BLaER1 treated with 17β-estradiol and CSF1 and Interleukin-3, amounts not matched to agents 10 nM and 100 nM (cell line): ENCODE results near the gene SHROOM3.

Experiments
- H3K27ac ChIP-seq, 11 experiments: shearing (Covaris generic); formaldehyde crosslinking; 2 replicates each; pipeline ENCODE4 v1.8.1; 2022
- H3K27me3 ChIP-seq, 11 experiments: shearing (Covaris generic); formaldehyde crosslinking; 2 replicates each; pipeline ENCODE4 v1.8.1; 2022
- H3K36me3 ChIP-seq, 11 experiments: shearing (Covaris generic); formaldehyde crosslinking; 2 replicates each; pipeline ENCODE4 v1.8.1; 2022
- H3K4me1 ChIP-seq, 10 experiments: shearing (Covaris generic); formaldehyde crosslinking; 2 replicates each; pipeline ENCODE4 v1.8.1; 2022
- H3K4me2 ChIP-seq, 11 experiments: shearing (Covaris generic); formaldehyde crosslinking; 2 replicates each; pipeline ENCODE4 v1.8.1; 2022
- H3K4me3 ChIP-seq, 10 experiments: shearing (Covaris generic); formaldehyde crosslinking; 2 replicates each; pipeline ENCODE4 v1.8.1; 2022
- H3K9ac ChIP-seq, 11 experiments: shearing (Covaris generic); formaldehyde crosslinking; 2 replicates each; pipeline ENCODE4 v1.8.1; 2022
- H3K9me3 ChIP-seq, 11 experiments: shearing (Covaris generic); formaldehyde crosslinking; replicated peaks in 1 of 11; 2 replicates each; pipeline ENCODE4 v1.8.1; 2022
- H4K20me1 ChIP-seq, 11 experiments: shearing (Covaris generic); formaldehyde crosslinking; 2 replicates each; pipeline ENCODE4 v1.8.1; 2022
- Cebpa-rat ChIP-seq, 11 experiments: shearing (Covaris generic); IDR thresholded peaks; 2 replicates each; pipeline ENCODE4 v1.8.1; 2022

SHROOM3 gene

GRCh38 chr4:76590798-76591281 is 155.8 kb downstream of the SHROOM3 start:
- H3K4me2 ChIP-seq, result 0 out of 22 replicates have a peak overlapping the region, but pooled peaks of 1 of the 11 experiments have one; percentile 2
- H3K27me3 ChIP-seq, result peaks cover 10 to 17% (median 15%) of the 10 kb centered on the region in 11 experiments
- no peak overlapping the region for H3K4me3 ChIP-seq
- H3K27ac ChIP-seq, result no peak overlapping the region
- H3K36me3 ChIP-seq, result no peaks in the 10 kb centered on the region
- no peaks in the 10 kb centered on the region for H4K20me1 ChIP-seq
- H3K9me3 ChIP-seq, result peaks cover 0 to 15% (median 0%) of the 10 kb centered on the region in 11 experiments; a peak in 4 of 22 replicates
- no peak for TF ChIP-seq Cebpa-rat (IDR thresholded peaks at IDR 0.05)
- peaks cover 0 to 31% (median 13%) of the 10 kb centered on the region in 10 experiments; a peak in 11 of 20 replicates for H3K4me1 ChIP-seq
- H3K9ac ChIP-seq, result no peak overlapping the region

DNA sequence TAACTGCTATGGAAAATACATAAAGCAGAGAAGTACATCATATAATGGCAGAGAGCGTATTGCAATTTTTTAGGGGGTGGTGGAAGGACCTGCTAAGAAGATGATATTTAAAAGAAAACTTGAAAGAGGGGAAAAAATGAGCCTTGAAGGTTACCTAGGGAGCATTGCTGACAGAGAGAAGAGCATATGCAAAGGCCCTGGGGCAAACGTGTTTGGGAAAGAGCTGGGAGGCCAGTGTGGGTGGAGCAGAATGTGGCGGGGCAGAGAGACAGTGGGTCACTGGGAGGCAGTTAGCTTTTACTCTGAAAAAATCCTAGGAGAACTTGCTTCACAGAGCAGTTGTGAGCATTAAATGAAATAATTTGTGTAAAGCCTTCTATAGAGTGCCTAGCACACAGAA is 157.0 kb downstream of the SHROOM3 start:
- peaks cover 0 to 15% (median 0%) of the 10 kb centered on the region in 11 experiments; a peak in 4 of 22 replicates for H3K9me3 ChIP-seq

GRCh38 chr4:76592460-76592859 is 157.4 kb downstream of the SHROOM3 start:
- no peak overlapping the region for H3K4me3 ChIP-seq

More for the DNA sequence above, 157.0 kb downstream of the SHROOM3 start:
- Histone ChIP-seq H3K9ac (no peak overlapping the region), H3K36me3 (no peaks in the 10 kb centered on the region), H4K20me1 (no peaks in the 10 kb centered on the region), H3K4me3 (no peak overlapping the region), H3K27me3 (peaks cover 0 to 5% (median 4%) of the 10 kb centered on the region in 11 experiments; a peak in 10 of 22 replicates), H3K27ac (no peak overlapping the region), H3K4me1 (peaks cover 0 to 35% (median 10%) of the 10 kb centered on the region in 10 experiments; a peak in 11 of 20 replicates), H3K4me2 (peak overlapping the region in 5 of 11 experiments; percentile 5 to 49 (median 42); a peak in 7 of 22 replicates)
- no peak for TF ChIP-seq Cebpa-rat (IDR thresholded peaks at IDR 0.05)

GRCh38 chr4:76594173-76594572 is 159.1 kb downstream of the SHROOM3 start:
- peaks cover 0 to 15% (median 0%) of the 10 kb centered on the region in 11 experiments; a peak in 4 of 22 replicates for H3K9me3 ChIP-seq
- H3K4me2 ChIP-seq, result no peak overlapping the region
- no peak for TF ChIP-seq Cebpa-rat (IDR thresholded peaks at IDR 0.05)
- H3K36me3 ChIP-seq, result no peaks in the 10 kb centered on the region
- no peak overlapping the region for H3K9ac ChIP-seq
- H3K27ac ChIP-seq, result no peak overlapping the region
- H3K4me1 ChIP-seq, result peaks cover 0 to 57% (median 31%) of the 10 kb centered on the region in 10 experiments; a peak in 17 of 20 replicates
- no peaks in the 10 kb centered on the region for H4K20me1 ChIP-seq
- H3K27me3 ChIP-seq, result no peaks in the 10 kb centered on the region
- H3K4me3 ChIP-seq, result no peak overlapping the region

More at GRCh38 chr4:76592460-76592859, 157.4 kb downstream of the SHROOM3 start:
- H3K4me2 ChIP-seq, result peak overlapping the region in 5 of 11 experiments; percentile 5 to 49 (median 42); a peak in 8 of 22 replicates
- H3K9ac ChIP-seq, result no peak overlapping the region
- 0 out of 22 replicates have a peak, but pooled peaks cover 0 to under 1% (median 0%) of the 10 kb centered on the region in 11 experiments for H3K27me3 ChIP-seq
- H3K9me3 ChIP-seq, result peaks cover 0 to 15% (median 0%) of the 10 kb centered on the region in 11 experiments; a peak in 4 of 22 replicates
- no peaks in the 10 kb centered on the region for H4K20me1 ChIP-seq
- peaks cover 0 to 40% (median 15%) of the 10 kb centered on the region in 10 experiments; a peak in 15 of 20 replicates for H3K4me1 ChIP-seq
- H3K36me3 ChIP-seq, result no peaks in the 10 kb centered on the region
- H3K27ac ChIP-seq, result no peak overlapping the region
- no peak for TF ChIP-seq Cebpa-rat (IDR thresholded peaks at IDR 0.05)

DNA sequence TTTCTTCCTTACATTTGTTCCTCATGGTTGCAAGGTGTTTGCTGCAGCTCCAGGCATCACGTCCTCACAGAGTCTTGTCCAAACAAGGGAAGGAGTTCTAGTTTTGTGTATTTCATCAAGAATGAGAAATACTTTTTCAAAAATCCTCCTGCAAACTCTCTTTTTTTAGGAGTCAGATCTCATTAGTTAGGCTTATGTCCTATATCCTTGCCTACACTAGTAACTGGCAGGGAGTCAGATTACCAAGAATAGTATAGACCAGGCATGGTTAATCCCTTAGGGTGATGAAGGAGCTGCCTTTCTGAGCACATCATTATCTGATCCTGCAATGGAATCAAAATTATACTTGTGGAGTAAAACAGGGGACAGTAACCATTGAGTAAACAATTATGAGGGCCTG is 160.4 kb downstream of the SHROOM3 start:
- H3K4me2 ChIP-seq, result no peak overlapping the region
- H3K36me3 ChIP-seq, result no peaks in the 10 kb centered on the region
- H3K9ac ChIP-seq, result no peak overlapping the region
- no peak for TF ChIP-seq Cebpa-rat (IDR thresholded peaks at IDR 0.05)
- no peak overlapping the region for H3K4me3 ChIP-seq
- peaks cover 0 to 15% (median 0%) of the 10 kb centered on the region in 11 experiments; a peak in 4 of 22 replicates for H3K9me3 ChIP-seq
- H3K27ac ChIP-seq, result no peak overlapping the region
- peaks cover 0 to 64% (median 40%) of the 10 kb centered on the region in 10 experiments; a peak in 19 of 20 replicates for H3K4me1 ChIP-seq
- no peaks in the 10 kb centered on the region for H3K27me3 ChIP-seq
- no peaks in the 10 kb centered on the region for H4K20me1 ChIP-seq

DNA sequence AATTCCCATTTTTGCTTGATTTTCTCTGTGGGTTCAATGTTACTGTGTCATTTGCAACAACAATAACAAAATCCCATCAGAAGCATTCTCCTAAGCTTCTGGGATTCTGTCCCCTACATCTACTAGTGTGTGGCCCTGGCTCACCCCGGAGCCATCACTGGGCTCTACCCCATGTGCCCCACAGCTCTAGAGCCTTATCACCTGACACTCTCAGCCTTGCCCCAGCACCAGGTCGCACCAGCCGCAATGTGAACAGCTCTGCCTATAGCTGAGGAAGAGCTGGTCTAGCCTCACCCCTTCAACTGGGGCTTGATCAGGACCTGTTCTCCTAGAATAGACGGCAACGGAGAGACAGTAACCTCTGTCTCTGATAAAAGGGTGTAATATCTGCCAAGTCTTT is 161.7 kb downstream of the SHROOM3 start:
- H3K4me2 ChIP-seq, result 0 out of 22 replicates have a peak overlapping the region, but pooled peaks of 3 of the 11 experiments have one; percentile 3 to 11 (median 7)
- TF ChIP-seq Cebpa-rat (IDR thresholded peaks at IDR 0.05), result no peak
- no peak overlapping the region for H3K4me3 ChIP-seq
- H3K9me3 ChIP-seq, result peaks cover 0 to 12% (median 0%) of the 10 kb centered on the region in 11 experiments; a peak in 4 of 22 replicates
- H3K9ac ChIP-seq, result no peak overlapping the region
- H3K27ac ChIP-seq, result peak overlapping the region in 6 of 11 experiments; percentile 3 to 94 (median 18); a peak in 7 of 22 replicates
- H3K27me3 ChIP-seq, result no peaks in the 10 kb centered on the region
- H3K4me1 ChIP-seq, result peaks cover 10 to 73% (median 52%) of the 10 kb centered on the region in 10 experiments; a peak in 19 of 20 replicates
- H4K20me1 ChIP-seq, result no peaks in the 10 kb centered on the region
- no peaks in the 10 kb centered on the region for H3K36me3 ChIP-seq

- peak overlapping the region in 6 of 11 experiments; percentile 2 to 94 (median 18); a peak in 8 of 22 replicates for H3K27ac ChIP-seq
- peaks cover 0 to 6% (median 0%) of the 10 kb centered on the region in 11 experiments; a peak in 3 of 22 replicates for H3K9me3 ChIP-seq
- no peak overlapping the region for H3K9ac ChIP-seq
- no peak for TF ChIP-seq Cebpa-rat (IDR thresholded peaks at IDR 0.05)
- peak overlapping the region in 8 of 11 experiments; percentile 3 to 31 (median 9); a peak in 8 of 22 replicates for H3K4me2 ChIP-seq
- peaks cover 13 to 75% (median 57%) of the 10 kb centered on the region in 10 experiments; a peak in 19 of 20 replicates for H3K4me1 ChIP-seq
- no peaks in the 10 kb centered on the region for H3K36me3 ChIP-seq
- no peaks in the 10 kb centered on the region for H3K27me3 ChIP-seq
- no peak overlapping the region for H3K4me3 ChIP-seq
- no peaks in the 10 kb centered on the region for H4K20me1 ChIP-seq
These were observed 162.5 kb downstream of the SHROOM3 start for GRCh38 chr4:76597423-76597979.

- Histone ChIP-seq H3K27ac (peak overlapping the region in 8 of 11 experiments; percentile 69 to 99 (median 95); a peak in 15 of 22 replicates), H3K4me3 (no peak overlapping the region), H3K4me2 (peak overlapping the region in 9 of 11 experiments; percentile 58 to 92 (median 79); a peak in 17 of 22 replicates), H3K9me3 (peaks cover 0 to 3% (median 0%) of the 10 kb centered on the region in 11 experiments; a peak in 3 of 22 replicates), H4K20me1 (no peaks in the 10 kb centered on the region), H3K4me1 (peaks cover 18 to 96% (median 82%) of the 10 kb centered on the region in 10 experiments; a peak in 19 of 20 replicates), H3K36me3 (no peaks in the 10 kb centered on the region), H3K9ac (peak overlapping the region in 6 of 11 experiments; percentile 17 to 82 (median 76); a peak in 9 of 22 replicates), H3K27me3 (no peaks in the 10 kb centered on the region)
- TF ChIP-seq Cebpa-rat (IDR thresholded peaks at IDR 0.05), result no peak
These were observed 165.4 kb downstream of the SHROOM3 start for GRCh38 chr4:76600447-76600846.

DNA sequence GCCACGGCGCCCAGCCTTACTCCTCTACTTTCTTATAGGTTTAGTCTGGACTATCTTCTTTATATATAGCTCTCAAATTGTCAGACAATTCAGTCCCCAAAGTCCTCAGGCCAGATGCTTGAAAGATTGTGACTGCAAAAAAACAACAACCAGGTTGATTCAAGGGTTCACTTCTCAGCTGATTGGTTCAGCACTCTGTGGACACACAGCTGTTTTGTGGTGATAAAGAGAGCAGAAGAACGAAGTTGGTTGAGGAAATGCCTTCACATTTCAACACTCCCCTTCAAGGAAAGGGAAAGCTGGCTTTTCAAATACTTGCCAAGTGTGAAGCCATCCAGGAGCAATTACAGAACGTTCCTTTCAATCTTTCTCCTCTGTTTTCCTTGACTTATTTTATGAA is 166.8 kb downstream of the SHROOM3 start:
- H3K27me3 ChIP-seq, result no peaks in the 10 kb centered on the region
- peak overlapping the region in 8 of 11 experiments; percentile 51 to 82 (median 76); a peak in 17 of 22 replicates for H3K9ac ChIP-seq
- peak overlapping the region in 2 of 10 experiments; percentile 12 to 19; a peak in 4 of 20 replicates for H3K4me3 ChIP-seq
- H3K4me1 ChIP-seq, result peaks cover 23 to 99% (median 92%) of the 10 kb centered on the region in 10 experiments; a peak in 19 of 20 replicates
- peak in 8 of 11 experiments; percentile 26 to 95 (median 86); a peak in 13 of 22 replicates for TF ChIP-seq Cebpa-rat (IDR thresholded peaks at IDR 0.05)
- no peaks in the 10 kb centered on the region for H3K9me3 ChIP-seq
- H3K4me2 ChIP-seq, result peak overlapping the region; percentile 31 to 92 (median 77); a peak in 21 of 22 replicates
- H3K36me3 ChIP-seq, result no peaks in the 10 kb centered on the region
- peak overlapping the region in 9 of 11 experiments; percentile 26 to 99 (median 95); a peak in 18 of 22 replicates for H3K27ac ChIP-seq
- no peaks in the 10 kb centered on the region for H4K20me1 ChIP-seq
